HG02610 (cell line): ENCODE results near the gene SCAMP3.

ENCODE experiments used
- ATAC-seq: cut with Tn5 transposase; IDR thresholded peaks from one replicate; pipeline ENCODE4 v1.9.1; 2021; ENCODE audit warnings: mild to moderate bottlenecking, moderate library complexity; ENCODE audit not compliant: unreplicated experiment

Gene SCAMP3

DNA sequence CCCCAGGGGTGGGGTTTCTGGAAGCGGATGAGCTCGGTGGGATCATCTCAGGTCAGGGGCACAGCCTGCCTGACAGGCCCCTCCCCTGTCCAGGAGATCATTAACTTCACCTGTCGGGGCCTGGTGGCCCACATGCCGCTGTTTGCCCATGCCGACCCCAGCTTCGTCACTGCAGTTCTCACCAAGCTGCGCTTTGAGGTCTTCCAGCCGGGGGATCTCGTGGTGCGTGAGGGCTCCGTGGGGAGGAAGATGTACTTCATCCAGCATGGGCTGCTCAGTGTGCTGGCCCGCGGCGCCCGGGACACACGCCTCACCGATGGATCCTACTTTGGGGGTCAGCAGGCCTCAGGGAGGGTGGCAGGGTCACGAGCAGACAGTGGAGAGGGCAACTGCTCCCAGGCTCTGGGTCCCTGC lies 23.5 kb upstream of the SCAMP3 start:
- no peak for ATAC-seq

DNA sequence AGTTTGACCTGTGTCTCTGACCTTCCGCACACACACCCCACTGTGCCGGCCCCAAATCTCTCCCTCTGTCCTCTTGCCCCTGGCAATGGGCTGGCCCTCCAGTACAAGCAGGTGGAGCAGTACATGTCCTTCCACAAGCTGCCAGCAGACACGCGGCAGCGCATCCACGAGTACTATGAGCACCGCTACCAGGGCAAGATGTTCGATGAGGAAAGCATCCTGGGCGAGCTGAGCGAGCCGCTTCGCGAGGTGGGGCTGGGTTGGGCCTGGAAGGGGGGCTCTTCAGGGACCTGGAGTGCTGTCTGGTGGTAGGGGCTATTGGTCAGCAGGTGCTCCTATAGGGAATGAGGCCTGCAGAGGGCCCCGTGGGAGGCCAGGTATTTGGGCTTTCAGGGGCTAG lies 22.9 kb upstream of the SCAMP3 start:
- no peak for ATAC-seq

DNA sequence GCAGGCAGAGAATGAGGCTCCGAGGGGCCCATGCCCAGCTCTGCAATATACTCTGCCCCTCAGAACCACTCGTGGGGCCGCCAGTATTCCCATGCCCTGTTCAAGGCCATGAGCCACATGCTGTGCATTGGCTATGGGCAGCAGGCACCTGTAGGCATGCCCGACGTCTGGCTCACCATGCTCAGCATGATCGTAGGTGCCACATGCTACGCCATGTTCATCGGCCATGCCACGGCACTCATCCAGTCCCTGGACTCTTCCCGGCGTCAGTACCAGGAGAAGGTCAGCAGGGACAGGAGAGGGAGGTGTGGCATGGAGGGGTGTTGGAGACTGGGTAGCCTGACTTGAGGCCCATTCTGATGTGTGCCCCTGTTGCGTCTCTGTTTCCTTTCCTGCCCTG lies 22.3 kb upstream of the SCAMP3 start:
- no peak for ATAC-seq

DNA sequence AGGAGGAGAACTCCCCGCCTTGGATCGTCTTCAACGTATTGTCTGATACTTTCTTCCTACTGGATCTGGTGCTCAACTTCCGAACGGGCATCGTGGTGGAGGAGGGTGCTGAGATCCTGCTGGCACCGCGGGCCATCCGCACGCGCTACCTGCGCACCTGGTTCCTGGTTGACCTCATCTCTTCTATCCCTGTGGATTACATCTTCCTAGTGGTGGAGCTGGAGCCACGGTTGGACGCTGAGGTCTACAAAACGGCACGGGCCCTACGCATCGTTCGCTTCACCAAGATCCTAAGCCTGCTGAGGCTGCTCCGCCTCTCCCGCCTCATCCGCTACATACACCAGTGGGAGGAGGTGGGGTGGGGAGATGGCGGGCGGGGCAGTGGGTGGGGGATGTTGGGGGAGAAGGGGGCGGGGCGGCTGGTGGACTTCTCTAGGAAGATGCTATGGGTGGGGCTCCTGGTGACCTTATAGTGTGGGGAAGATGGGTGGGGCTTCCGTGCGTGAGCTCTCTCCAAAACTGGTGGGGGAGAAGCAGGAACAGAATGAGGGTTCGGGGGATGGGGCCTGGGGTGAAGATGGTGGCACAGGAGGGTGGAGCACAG lies 20.4 kb upstream of the SCAMP3 start:
- ATAC-seq, result no peak

DNA sequence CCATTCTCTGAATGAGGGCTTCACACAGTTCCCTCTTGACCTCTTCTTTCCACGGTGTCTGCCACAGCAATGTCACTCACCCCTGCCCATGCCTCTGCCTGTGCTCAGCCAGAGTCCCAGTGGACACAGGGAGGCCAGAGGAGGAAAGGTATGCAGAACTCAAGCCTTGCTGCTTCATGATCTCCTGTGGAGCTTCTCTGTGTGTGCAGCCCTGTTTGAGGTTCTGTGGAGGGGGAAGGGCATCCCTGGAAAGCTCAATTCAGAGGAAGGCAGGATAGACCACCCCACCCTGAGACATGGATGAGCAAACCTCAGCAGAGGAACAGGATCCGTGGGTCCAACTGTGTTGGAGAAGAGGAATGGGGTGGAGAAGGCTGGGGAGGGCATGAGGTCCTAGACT lies 17.1 kb upstream of the SCAMP3 start:
- ATAC-seq, result no peak

DNA sequence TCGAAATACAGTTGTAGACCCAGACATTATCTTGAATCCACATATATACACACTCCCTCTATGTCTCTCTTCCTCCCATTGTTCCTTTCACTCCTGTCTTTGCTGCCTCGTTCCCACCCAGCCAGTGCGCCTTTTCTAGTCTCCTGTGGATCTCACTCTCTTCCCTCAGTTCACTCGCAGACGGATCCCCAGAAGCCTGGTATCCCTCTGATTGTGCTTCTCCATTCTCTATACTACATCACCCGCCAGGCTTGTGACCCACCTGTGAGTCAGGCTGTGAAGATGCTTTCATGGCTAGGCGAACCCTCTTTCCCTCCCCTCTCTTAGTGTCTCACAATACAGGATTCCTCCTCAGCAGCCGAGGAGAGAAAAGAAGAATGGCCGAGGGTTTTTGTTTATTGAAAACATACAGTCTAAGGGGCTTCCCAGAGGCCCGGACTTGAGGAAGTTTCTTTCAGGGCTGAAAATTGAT lies 16.6 kb upstream of the SCAMP3 start:
- ATAC-seq, result no peak

DNA sequence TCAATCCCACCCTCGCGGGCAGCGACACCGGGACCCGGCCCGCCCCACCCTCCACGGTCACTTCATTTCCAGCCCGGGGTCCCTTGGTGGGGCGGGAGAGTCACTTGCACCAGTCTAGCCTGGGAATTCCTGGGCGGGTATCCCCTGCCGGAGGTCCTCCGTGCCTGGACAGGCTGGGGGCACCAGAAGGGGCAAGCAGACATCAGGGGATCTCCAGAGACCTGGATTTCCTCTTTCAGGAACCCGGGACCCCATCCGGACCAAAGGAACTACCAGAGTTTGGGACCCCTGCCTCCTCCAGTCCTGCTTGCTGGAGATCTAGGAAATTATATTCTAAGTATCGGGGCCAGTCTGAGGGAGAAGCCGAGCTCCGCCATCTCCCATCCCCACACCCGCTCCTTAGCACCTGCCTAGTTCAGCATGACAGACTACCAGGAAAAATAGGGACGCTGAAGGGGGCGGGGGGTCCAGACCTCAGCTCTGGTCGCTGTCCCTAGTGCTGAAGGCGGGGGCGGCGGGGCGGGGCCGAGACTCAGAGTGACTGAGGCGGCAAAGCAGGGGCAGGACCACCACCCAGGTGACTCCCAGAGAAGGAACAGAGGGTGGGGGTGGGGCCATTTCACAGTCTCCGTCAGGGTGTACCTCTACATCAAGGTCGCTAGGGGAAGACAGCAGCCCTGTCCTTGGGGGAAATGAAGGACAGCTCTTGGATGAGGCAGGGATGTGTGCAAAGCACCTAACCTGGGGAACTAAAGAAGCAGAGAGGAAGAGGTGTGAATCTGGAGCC lies 15.9 kb upstream of the SCAMP3 start:
- no peak for ATAC-seq

DNA sequence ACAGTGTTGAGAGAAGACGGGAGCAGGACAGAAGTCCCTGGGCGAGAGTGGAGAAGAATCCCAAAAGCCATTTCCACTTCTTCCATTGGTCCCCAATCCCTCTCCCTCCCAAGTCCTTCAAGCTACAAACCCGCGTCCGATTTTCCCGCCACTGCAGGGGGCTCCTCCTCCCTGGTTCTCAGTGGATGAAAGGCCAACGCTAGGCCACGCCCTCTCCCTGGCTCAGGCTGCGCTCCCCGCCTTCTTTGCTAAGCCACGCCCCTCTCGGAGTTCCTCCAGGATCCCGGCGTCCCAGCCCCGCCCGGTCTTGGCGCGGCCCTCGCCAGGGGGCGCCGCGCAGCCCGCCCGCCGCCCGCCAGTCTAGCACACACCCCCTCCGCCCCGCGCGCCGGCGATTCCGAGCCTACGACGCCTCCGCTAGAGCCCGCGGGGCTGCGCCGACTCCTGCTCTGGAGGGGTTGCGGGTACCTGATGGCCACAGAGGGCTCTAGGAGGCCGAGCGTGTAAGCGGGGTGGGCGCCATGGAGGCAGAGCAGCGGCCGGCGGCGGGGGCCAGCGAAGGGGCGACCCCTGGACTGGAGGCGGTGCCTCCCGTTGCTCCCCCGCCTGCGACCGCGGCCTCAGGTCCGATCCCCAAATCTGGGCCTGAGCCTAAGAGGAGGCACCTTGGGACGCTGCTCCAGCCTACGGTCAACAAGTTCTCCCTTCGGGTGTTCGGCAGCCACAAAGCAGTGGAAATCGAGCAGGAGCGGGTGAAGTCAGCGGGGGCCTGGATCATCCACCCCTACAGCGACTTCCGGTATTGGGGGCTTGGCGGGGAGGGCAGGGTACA lies 15.1 kb upstream of the SCAMP3 start, which contains the start of gene HCN3:
HCN3 (plus strand) TSS at position 394 of the 832 bp plus-strand sequence; CDS start at position 522, 128 bp downstream.
- ATAC-seq, result peak; percentile 69

DNA sequence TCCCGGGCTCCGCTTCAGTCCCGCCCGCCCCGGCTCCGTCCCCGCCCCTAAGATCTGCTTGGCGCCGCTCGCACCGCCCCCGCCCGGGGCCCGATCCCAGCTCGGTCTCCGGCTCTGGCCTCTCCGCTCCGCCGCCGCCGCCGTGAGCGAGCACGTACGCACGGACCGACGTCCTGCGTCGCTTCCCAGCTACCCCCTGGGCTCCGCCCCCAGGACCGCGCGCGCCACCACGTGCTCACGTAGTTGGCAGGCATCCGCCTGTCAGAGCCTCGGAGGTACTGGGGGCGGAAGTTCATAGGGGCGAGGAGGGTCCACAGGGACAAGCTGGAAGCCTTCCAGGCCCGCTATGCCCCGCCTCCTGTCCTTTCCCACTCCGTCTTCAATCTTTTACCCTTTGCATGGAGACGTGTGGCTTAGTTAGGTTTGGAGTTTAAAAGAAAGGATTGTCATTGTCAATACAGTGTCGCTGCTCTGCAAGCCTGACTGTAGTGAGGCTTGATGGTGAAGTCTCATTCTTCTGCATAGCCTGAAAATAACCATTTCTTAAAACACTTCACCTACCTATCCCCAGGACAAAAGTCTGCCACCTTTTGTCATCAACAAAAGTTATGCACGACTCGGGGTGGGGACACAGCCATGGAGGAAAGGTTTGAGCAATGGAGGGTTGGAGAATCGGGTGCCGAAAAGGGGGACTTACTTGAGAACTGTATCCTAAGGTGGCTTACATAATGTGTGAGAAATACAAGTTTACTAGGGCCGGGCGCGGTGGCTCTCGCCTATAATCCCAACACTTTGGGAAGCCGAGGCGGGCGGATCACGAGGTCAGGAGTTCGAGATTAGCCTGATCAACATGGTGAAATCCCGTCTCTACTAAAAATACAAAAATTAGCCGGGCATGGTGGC lies 11.4 kb upstream of the SCAMP3 start, which contains the start of gene CLK2:
CLK2 (minus strand) TSS at position 162 of the 903 bp plus-strand sequence. CDS start 2,527 bp downstream, outside the sequence.
- peak; percentile 86 for ATAC-seq

DNA sequence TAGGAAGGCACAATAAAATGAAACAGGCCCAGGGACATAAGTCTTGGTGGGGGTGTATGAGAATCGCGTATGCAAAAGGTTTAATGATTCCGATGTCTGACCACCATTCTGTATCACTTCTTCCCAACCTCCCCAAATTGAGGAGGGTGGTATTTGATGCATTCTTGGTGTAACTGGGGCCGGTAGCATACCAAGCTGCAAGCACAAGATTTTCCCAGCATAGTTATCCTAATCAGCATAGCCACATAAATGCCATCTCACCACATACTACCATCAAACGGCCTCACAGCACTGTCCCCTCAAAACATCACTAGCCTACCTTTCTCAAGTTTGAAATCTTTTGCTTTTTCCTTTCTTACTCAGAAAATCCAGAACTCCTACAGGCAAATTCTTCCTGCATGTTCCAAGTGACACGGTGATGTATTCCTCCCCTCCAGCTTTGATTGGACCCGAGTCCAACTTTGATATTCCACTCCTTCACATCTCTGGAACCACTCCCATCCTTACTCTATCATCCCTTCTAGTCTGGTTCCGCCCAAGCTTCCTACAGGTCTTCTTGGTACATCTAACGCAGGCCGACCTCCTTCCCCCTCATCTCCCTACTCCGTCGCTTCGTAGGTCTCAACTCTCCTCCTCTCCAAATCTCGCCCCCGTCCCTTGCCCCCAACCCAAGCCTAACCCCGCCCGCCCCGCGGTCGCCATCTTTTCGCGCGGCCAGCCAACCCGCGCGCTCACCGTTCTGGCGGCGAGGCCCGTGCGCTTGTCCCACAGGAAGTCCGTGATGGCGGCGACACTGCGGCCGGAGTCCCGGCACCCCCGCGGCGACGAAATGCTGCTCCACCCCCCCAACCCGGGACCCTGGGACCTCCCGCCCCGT lies 10.5 kb upstream of the SCAMP3 start:
- peak; percentile 8 for ATAC-seq

DNA sequence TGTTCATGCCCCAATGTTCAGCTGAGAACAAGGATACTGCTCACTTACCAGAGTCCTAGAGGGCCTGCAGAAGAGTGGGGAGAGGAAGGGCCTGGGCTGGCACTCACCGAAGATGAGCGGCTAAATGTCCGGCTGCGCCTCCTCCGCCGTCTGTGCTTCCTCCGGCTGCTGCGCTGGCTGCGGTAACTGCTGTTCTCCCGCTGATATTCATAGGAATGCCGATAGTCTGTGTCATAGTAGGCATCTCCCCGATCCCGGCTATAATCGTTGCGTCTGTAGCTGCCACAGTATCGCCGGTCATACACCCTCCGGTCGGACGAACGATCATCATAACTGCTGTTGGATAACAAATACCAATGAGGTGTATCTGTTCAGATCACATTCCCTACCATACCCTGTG lies 7.2 kb upstream of the SCAMP3 start:
- ATAC-seq, result no peak

DNA sequence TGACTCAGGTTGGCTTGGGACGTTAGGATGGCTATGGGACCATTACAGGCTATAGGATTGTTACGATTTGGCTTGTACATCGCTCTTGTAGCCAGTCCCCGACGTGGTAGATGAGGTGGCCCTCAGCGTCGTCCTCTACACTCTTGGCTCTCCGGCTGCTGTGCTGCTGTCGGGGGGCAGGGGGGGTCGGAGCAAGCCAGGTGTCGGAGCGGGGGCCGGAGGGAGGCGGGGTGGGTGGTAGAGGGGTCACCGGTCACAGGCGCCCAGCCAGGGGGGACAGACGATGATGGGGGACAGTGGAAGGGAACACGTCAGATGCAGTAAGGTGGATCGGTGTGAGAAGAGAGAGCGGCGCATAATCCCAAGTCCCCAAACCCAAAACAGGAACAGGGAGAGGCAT lies 6.5 kb upstream of the SCAMP3 start:
- no peak for ATAC-seq

DNA sequence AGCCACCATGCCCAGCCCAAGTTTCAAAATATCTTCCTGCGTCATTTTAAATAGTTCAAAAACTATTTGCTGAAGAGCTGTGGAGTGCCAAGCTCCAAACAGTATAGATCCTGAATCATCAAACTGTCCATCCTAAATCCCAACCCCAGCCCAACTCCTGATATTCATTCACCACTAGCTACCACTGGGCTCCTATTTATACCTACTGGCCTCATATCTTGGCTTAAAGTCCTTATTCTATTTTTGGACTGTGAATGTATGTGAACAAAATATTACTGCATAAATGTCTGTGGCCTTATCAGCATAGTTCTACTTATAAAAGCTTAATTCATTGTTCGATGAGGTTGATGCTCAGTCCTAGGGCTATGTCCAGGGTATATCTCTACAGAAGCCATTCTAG lies 5.2 kb upstream of the SCAMP3 start:
- ATAC-seq, result no peak

DNA sequence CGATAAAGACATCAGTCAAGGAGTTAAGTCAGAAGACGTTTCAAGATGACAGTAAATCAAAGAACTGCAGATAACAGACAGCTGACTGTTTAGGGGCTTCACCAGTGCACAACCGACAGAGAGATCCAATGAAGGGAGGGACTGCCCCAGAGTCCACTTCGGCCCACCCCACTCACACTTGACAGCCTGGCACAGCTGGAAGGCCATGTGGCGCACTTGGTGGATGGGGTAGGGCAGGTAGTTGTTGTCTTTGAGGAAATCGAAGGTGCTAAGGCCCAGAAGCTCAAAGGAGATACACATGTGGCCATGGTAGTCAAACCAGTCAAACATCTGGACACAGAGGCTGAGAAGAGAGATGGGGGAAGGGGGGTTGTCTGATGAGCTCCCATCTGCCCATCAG lies 4.4 kb upstream of the SCAMP3 start:
- no peak for ATAC-seq

DNA sequence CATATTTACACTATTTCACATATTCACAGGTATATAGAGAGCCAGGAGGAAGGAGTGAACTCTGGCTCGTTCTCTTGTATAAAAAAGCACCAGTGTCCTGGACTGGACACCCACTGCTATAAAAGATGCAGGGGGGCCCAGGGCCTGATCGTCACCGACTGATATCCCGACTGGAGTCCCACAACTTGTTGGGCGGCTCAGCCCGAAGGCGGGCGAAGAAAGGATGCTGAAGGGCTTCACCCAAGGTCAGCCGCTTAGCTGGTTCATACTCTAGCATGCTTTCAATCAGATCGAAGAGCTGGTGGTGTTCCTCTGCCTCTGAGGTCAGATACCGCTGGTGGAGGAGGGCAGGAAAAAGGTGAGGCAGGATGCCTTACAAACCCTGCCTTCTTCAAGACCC lies 907 bp upstream of the SCAMP3 start:
- no peak for ATAC-seq

DNA sequence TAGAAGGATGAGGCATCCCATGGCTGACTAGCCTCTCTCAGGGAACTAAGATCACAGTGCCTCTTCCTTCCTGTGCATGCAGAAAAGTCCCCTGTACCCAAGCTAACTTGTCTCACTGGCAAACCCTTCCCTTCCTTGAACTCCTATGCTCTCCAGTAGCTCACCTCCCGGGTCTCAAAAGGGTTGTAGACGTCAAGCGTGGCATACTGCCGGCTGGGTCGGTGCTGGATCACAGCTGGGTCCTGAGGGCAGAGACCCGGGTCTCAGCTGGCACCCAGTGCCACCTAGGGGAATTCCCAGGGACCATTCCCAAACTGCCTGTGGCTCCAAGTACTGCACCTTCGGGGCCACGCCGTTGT lies 688 bp downstream of the SCAMP3 start:
- ATAC-seq, result peak; percentile 10

DNA sequence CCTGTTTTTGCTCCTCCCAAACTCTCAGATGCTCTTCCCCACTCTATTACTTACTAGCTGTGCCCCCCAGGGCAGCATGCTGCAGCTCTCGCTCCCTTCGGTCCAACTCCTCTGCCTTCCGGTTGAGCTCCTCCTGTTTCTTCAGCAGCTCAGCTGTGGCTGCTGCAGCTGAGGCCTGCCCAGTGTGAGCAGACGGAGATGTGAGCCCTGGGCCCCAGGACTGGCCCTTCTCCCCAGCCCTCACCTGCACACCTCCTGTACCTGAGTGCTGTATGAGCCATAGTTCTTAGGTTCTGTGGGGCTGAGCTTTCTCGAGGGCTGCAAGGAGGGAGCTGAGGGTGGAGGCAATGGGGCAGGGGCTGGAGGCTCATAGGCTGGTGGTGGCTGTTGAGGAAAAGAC lies 1.9 kb downstream of the SCAMP3 start:
- ATAC-seq, result no peak

DNA sequence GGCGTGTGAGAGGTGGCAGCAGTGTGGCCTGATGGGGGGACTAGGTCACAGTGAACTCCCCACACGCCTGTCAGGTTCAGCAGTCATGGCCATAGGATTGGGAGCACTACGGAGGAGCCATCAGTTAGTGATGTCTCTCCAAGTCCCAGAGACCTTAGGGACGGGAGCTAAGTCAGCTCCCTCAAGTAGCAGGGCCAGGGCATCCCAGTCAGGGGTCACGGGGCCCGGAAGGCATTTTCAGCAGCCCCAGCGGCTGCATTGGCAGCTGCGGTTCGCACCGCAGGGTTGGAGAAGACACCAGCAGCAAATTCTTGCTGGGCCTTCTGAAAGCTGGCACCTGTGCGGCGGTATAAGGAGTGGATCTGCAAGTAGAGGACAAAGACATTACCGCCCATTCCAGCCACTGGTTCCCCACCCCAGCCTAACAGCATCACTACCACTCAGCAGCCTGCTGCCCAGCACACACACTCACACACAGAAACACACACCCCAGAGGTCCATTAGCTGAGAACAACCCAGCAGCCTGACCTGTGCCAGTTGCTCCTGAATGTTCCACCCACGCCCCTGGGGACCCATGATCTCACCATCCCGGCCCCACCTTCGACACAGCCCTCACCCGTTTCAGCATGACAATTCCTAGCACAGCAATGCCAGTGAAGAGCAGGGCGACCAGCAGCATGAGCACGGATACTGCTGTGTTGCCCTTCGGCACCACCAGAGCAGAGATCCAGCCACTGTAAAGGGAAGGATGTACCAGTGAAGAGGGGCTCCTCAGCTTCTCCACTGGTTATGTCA lies 5.9 kb downstream of the SCAMP3 start:
- ATAC-seq, result no peak
